ENCODE measurements around the gene GPC2. TPM values are rescaled to one million over a fixed set of nuclear protein-coding genes. Genes with fewer than 3 reads are reported as not detected.

GPC2 gene
- total RNA-seq, 1 donor: 1.4 TPM

DNA sequence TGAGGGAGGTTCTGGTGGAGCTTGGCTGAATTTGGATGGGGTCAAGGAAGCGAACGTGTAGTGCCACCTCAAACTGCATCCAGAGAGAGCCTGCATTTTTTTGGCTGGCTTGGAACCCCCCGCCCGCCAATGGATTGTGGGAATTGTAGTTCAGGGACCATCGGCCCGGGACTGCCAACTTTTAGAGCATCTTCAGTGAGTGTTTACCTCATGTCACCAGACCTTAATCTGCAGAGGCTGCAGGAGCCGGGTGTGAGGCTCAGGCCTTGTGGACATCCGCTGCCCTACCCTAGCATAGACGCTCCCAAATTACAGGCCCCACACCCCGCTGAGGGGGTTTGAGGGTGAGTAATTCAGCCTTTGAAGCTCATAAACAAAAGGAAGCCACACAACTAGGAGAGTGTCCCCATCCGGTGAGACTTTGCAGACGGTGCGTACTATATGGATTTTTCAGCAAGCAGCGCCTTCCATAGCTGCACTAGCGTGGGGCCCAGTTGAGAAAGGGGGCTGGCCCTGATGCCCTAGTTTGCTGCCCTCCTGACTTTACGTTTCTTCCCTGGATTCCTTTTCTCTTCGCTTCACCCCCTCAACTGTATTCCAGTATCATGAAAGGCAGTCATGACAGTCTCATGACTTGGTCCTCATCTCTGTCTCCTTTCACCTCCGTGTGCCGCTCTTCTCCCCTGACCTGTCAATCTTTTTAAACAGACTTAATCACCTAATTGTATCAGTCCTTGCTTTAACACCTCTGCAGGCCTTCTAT lies 57.0 kb downstream of the GPC2 start:
- Histone ChIP-seq H4K20me1 (ENCODE audit: insufficient read depth, low read length) (no peaks in the 10 kb centered on the region), H3K79me2 (ENCODE audit: insufficient read depth, low read length) (peaks cover 26% of the 10 kb centered on the region), H3K27ac (ENCODE audit: low read depth, low read length) (peak overlapping the region; percentile 92), H2AFZ (ENCODE audit: low read length) (peak overlapping the region; percentile 94), H3K36me3 (ENCODE audit: insufficient read depth, low read length) (peaks cover 13% of the 10 kb centered on the region), H3K4me1 (ENCODE audit: insufficient read depth, low read length) (peaks cover 18% of the 10 kb centered on the region), H3K9me3 (ENCODE audit: low read depth, low read length) (no peaks in the 10 kb centered on the region), H3K27me3 (ENCODE audit: insufficient read depth, low read length) (no peaks in the 10 kb centered on the region), H3K4me2 (ENCODE audit: insufficient read depth, low read length) (peak overlapping the region; percentile 95), H3K4me3 (ENCODE audit: insufficient read depth, low read length) (peak overlapping the region; percentile 78)
- peak; percentile 96 for DNase-seq (ENCODE audit: insufficient read length, low spot score, missing footprints)
- TF ChIP-seq, protein P1, sequence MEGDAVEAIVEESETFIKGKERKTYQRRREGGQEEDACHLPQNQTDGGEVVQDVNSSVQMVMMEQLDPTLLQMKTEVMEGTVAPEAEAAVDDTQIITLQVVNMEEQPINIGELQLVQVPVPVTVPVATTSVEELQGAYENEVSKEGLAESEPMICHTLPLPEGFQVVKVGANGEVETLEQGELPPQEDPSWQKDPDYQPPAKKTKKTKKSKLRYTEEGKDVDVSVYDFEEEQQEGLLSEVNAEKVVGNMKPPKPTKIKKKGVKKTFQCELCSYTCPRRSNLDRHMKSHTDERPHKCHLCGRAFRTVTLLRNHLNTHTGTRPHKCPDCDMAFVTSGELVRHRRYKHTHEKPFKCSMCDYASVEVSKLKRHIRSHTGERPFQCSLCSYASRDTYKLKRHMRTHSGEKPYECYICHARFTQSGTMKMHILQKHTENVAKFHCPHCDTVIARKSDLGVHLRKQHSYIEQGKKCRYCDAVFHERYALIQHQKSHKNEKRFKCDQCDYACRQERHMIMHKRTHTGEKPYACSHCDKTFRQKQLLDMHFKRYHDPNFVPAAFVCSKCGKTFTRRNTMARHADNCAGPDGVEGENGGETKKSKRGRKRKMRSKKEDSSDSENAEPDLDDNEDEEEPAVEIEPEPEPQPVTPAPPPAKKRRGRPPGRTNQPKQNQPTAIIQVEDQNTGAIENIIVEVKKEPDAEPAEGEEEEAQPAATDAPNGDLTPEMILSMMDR (IDR thresholded peaks at IDR 0.05; ENCODE audit: extremely low read depth, low read depth, low read length): no peak

Other genes starting within 250 kb of the GPC2 start
- gene GJC3, start 247.8 kb downstream of the GPC2 start, total RNA-seq: not detected in 2 replicates
- not detected in 2 replicates for gene AZGP1, start 201.3 kb downstream of the GPC2 start, total RNA-seq
- 46.0 and 46.3 TPM in 2 replicates for gene ZKSCAN1, start 161.8 kb downstream of the GPC2 start, total RNA-seq
- gene ZSCAN21, start 127.6 kb downstream of the GPC2 start, total RNA-seq: 9.8 and 10.9 TPM in 2 replicates
- 30.4 and 33.9 TPM in 2 replicates for gene ZNF3, start 95.7 kb downstream of the GPC2 start, total RNA-seq
- 42.4 and 45.6 TPM in 2 replicates for gene COPS6, start 88.4 kb downstream of the GPC2 start, total RNA-seq
- 28.6 and 31.2 TPM in 2 replicates for gene MCM7, start 76.0 kb downstream of the GPC2 start, total RNA-seq
- gene AP4M1, start 75.7 kb downstream of the GPC2 start, total RNA-seq: 19.5 and 20.0 TPM in 2 replicates
- 33.3 and 36.2 TPM in 2 replicates for gene TAF6, start 58.0 kb downstream of the GPC2 start, total RNA-seq
- 24.2 and 25.0 TPM in 2 replicates for gene CNPY4, start 57.7 kb downstream of the GPC2 start, total RNA-seq
- gene MBLAC1, start 50.4 kb downstream of the GPC2 start, total RNA-seq: 2.2 and 2.7 TPM in 2 replicates
- 63.7 and 70.7 TPM in 2 replicates for gene LAMTOR4, start 28.5 kb downstream of the GPC2 start, total RNA-seq
- 7.1 and 8.0 TPM in 2 replicates for gene TRAPPC14, start 18.7 kb downstream of the GPC2 start, total RNA-seq
- gene GAL3ST4, start 8.8 kb downstream of the GPC2 start, total RNA-seq: 1.1 and 2.7 TPM in 2 replicates
- 0.59 and 1.4 TPM in 2 replicates for gene STAG3, start 537 bp upstream of the GPC2 start, total RNA-seq
- gene PVRIG, start 42.6 kb upstream of the GPC2 start, total RNA-seq: not detected in 2 replicates
- gene SPDYE3, start 130.3 kb upstream of the GPC2 start, total RNA-seq: under 0.01 TPM in 1 of 2 replicates, not detected in the other
- 10.9 and 14.8 TPM in 2 replicates for gene PILRB, start 180.7 kb upstream of the GPC2 start, total RNA-seq
- 0.36 and 0.59 TPM in 2 replicates for gene PILRA, start 196.1 kb upstream of the GPC2 start, total RNA-seq

Data from osteoblast (primary cell).